ENCODE results near the gene SSBP4.

Gene SSBP4

DNA sequence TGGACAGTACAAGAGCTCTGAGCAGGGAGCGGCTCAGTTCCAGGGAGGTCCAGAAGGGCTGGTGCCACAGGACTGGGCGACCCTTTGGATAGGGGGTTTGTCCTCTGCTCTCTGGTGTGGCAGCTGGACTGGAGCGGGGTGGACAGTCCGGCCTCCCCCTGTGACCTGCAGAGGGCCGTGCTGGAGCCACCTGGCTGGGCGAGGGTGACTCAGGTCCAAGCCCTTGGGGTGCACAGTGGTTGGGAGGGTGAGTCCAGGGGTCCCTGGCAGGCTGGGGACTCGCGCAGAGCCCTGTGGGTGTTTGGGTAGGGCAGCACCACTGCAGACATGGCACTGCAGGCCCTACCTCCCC is 7.2 kb downstream of the SSBP4 start:
- no peak overlapping the region for H2AFZ ChIP-seq
- H3K4me2 ChIP-seq (ENCODE audit: low read length) = no peak overlapping the region
- no peaks in the 10 kb centered on the region for H3K9me3 ChIP-seq (ENCODE audit: control insufficient read depth, low read length)
- TF ChIP-seq, protein P1, sequence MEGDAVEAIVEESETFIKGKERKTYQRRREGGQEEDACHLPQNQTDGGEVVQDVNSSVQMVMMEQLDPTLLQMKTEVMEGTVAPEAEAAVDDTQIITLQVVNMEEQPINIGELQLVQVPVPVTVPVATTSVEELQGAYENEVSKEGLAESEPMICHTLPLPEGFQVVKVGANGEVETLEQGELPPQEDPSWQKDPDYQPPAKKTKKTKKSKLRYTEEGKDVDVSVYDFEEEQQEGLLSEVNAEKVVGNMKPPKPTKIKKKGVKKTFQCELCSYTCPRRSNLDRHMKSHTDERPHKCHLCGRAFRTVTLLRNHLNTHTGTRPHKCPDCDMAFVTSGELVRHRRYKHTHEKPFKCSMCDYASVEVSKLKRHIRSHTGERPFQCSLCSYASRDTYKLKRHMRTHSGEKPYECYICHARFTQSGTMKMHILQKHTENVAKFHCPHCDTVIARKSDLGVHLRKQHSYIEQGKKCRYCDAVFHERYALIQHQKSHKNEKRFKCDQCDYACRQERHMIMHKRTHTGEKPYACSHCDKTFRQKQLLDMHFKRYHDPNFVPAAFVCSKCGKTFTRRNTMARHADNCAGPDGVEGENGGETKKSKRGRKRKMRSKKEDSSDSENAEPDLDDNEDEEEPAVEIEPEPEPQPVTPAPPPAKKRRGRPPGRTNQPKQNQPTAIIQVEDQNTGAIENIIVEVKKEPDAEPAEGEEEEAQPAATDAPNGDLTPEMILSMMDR (IDR thresholded peaks at IDR 0.05) = no peak
- no peak overlapping the region for H3K9ac ChIP-seq
- H3K4me3 ChIP-seq (ENCODE audit: low read depth, low read length) = no peak overlapping the region
- no peaks in the 10 kb centered on the region for H3K27me3 ChIP-seq (ENCODE audit: control insufficient read depth, insufficient read depth, low read length)
- H3K27ac ChIP-seq = no peak overlapping the region
- H3K4me1 ChIP-seq = peaks cover 19% of the 10 kb centered on the region
- H3K36me3 ChIP-seq (ENCODE audit: control insufficient read depth, insufficient read depth, low read length) = no peaks in the 10 kb centered on the region
- H3K79me2 ChIP-seq = peaks cover 7% of the 10 kb centered on the region

DNA sequence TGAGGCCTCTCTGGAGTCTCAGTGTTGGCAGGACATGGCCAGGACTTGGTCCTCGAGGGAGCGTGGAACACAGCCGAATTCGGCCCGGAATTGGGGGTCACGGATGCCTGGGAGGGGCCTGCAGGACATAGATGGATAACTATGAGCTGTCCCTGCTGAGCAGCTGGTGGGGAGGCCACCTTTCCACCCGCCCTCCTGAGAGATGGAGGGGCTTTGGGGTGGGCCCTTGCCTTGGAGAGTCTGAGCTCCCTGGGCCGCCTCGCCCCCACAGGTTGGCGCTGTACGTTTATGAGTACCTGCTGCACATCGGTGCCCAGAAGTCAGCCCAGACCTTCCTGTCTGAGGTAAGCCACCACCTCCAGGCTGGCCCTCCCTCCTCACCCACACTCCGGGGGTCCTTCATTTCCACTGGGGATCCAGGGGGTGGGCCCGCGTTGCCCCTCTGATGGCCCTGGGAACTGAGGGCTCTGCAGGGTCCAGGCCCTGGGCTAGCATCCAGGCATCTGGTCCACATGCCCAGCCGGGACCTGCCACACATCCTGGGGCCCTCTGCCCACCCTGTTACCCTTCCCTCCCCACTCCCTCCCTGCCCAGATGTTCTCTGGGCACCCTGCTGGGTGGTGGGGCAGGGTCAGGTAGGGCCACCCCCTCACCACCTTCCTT is 8.0 kb downstream of the SSBP4 start:
- Histone ChIP-seq H3K9me3 (ENCODE audit: control insufficient read depth, low read length) (no peaks in the 10 kb centered on the region), H3K79me2 (peaks cover 7% of the 10 kb centered on the region), H3K4me2 (ENCODE audit: low read length) (no peak overlapping the region), H3K27me3 (ENCODE audit: control insufficient read depth, insufficient read depth, low read length) (no peaks in the 10 kb centered on the region), H3K4me3 (ENCODE audit: low read depth, low read length) (no peak overlapping the region), H3K9ac (no peak overlapping the region), H3K36me3 (ENCODE audit: control insufficient read depth, insufficient read depth, low read length) (no peaks in the 10 kb centered on the region), H2AFZ (no peak overlapping the region), H3K4me1 (peaks cover 24% of the 10 kb centered on the region), H3K27ac (no peak overlapping the region)
- TF ChIP-seq, protein P1 (IDR thresholded peaks at IDR 0.05) = no peak

GRCh38 chr19:18427743-18428113 is 8.5 kb downstream of the SSBP4 start:
- Histone ChIP-seq H3K9ac (no peak overlapping the region), H3K9me3 (ENCODE audit: control insufficient read depth, low read length) (no peaks in the 10 kb centered on the region), H3K27me3 (ENCODE audit: control insufficient read depth, insufficient read depth, low read length) (no peaks in the 10 kb centered on the region), H3K4me1 (peaks cover 24% of the 10 kb centered on the region), H3K27ac (no peak overlapping the region), H3K4me3 (ENCODE audit: low read depth, low read length) (no peak overlapping the region), H3K79me2 (peaks cover 7% of the 10 kb centered on the region), H3K4me2 (ENCODE audit: low read length) (no peak overlapping the region), H2AFZ (no peak overlapping the region), H3K36me3 (ENCODE audit: control insufficient read depth, insufficient read depth, low read length) (no peaks in the 10 kb centered on the region)
- TF ChIP-seq, protein P1 (IDR thresholded peaks at IDR 0.05) = no peak

DNA sequence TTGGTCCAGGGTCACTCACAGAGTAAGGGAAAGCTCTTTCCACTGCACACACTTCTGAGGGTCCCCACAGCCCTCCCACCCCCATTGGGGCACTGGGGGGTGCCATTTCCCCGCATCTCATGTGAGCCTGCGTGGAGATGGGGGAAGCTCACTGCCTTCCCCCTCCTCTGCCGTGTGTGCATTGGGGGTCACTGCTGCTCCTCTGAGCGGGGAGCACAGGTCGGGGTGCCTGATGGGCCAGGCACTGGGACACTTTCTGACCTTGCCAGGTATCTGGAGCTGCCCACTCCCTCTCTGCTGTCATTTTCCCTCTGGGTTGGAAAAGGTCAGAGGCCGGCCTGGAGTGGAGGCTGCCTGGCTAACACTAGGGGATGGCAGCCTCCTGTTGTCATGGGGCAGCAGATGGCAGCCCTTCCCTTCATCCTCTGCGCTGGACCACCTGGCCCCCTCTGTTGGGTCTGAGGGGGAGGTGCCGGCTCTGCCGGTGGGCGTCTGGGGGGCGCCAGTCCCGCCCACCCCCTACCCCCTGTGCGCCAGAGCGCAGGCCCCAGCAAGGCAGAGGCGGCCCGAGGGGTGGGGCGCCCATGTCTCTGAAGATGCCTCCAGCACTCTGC is 9.1 kb downstream of the SSBP4 start:
- Histone ChIP-seq H3K9ac (no peak overlapping the region), H3K4me3 (ENCODE audit: low read depth, low read length) (peak overlapping the region; percentile 43), H3K9me3 (ENCODE audit: control insufficient read depth, low read length) (no peaks in the 10 kb centered on the region), H3K4me2 (ENCODE audit: low read length) (peak overlapping the region; percentile 69), H2AFZ (no peak overlapping the region), H3K27ac (no peak overlapping the region), H3K79me2 (peaks cover 7% of the 10 kb centered on the region), H3K4me1 (peaks cover 24% of the 10 kb centered on the region), H3K36me3 (ENCODE audit: control insufficient read depth, insufficient read depth, low read length) (no peaks in the 10 kb centered on the region), H3K27me3 (ENCODE audit: control insufficient read depth, insufficient read depth, low read length) (no peaks in the 10 kb centered on the region)
- TF ChIP-seq, protein P1 (IDR thresholded peaks at IDR 0.05) = no peak

All from parathyroid adenoma (tissue), 2 donors.